ENCODE results near the gene TFIP11.

TFIP11 gene

DNA sequence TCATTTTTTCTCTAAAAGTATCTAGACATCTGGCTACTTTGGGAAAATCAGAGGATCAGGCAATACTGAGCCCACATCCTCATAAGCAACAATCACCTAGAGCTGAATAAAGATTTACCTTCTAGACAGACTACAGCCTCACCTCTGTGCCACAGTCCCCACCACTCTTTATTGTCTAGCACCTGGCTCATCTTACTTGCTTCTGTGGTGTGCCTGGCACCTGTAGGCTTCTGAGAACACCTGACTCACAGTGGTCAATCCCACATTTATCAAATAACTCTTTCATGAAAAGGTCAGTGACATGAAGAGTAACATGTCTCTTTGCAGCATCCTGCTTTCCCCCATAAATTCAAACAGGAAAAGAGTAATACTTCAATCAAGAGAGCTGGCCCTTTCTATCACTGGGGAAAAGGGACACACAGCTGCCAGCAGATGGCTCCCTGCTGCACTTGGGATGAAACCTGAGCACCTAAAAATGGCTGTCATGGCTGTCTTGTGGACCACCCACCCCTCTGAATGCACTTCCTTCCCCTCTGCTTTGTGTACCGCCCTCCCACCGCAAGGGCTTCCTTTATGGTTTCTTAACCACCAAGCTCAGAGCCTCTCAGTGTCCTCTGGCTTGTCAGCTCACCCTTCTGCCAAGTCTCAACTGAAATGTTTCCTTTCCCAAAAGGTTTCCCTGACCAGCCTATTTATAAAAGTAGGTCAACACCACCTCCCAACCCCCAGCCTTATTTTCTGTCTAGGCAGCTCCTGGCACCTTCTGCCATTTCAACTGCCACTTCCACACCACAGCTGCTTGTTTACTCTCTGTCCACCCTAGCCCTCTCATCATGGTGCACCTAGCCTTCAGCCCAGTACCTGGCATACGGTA lies 9.3 kb downstream of the TFIP11 start:
- DNase-seq = peak; percentile 30 to 34

DNA sequence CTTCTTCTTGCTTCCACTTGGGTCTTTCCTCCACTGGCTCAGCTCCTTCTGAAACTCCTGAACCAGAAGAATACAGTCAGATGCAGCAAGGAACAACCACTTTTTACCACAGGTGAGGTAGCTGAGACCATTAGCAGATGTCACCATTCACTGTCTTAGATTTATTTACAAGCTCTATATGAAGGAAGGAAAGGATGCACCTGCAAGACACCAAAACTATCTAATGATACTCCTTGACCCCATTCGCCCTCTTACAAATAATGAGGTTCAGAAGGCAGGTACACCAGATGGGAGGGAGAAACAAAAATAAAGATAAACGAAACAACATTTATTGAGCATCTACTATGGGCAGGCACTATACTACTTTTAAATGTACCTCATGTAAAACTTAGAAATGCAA lies 10.3 kb downstream of the TFIP11 start:
- DNase-seq = no peak

DNA sequence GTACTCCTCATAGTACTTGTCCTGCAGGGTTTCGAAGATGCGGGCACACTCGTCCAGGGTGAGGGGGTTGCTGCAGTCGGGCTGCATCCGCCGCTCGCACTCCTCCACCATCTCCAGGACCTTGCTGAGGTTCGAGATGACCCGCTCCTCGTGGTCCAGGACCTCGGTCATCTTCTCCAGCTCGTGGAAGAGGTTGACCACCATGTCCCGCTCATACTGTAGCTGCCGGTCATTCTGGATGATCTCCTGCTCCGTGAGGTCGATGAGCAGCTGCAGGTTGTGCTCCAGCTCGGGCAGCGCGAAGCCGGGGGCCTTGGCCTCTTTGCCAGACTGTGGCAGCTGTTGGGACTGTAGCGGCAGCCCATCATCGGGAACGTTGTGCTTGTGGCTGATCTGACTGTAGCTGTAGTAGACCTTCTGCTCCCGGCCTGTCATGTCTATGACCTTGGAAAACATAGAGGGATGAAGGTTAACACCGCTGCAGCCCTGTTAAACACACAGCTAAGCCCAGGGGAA lies 13.0 kb downstream of the TFIP11 start:
- DNase-seq = no peak

DNA sequence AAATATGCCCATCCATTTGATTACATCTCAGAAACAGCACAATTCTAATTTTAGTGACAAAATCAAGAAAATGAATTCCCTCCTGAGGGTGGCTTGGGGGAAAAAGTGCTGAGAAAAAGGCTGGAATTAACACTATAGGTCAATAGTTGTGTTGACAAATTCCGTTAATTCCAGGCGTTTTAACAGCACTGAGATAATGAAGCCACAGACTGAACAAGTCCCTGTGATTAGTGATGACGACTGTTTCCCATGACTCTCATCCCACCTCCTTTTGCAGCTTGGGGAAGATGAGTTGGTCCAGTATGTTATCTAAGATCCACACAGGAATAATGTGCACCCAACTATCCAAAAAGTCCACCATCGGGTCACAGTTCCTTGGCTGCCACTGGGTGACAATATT lies 15.8 kb downstream of the TFIP11 start:
- no peak for DNase-seq

DNA sequence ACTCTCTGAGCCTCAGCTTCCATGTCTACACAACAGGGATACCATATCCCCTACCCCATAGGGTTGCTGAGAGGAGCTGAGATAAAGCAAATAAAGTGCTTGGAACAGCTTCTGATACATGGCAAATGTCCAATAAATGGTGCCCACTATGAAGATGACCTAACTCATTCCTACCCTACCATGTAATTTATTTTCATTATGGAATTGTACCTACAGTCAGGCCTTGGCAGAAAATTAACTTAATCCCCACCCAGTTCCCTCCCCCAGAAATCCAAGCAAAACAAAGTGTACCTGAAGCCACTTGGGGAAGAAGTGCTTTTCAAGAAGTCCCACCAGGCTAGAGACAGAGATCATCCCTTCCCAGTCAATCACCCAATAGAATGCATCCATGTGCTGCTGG lies 17.8 kb downstream of the TFIP11 start:
- no peak for DNase-seq

DNA sequence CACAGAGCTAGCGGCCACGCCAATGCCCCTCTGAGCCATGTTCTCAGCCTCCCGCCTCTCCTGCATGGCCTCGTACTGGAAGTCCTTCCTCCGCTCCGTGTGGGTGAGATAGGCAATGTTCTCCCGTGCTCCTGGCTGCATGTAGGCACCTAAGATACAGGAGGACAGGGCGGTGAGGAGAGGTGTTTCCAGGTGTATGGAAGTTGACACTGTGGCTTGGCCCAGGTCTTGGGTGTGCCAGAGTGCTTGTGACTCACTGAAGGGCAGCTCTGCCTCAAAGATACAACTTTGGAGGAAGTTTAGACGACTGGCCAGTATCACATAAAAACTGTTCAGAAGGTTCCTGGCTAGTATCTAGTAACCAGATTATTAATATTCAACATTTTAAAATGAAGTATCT lies 20.1 kb downstream of the TFIP11 start:
- DNase-seq = no peak

DNA sequence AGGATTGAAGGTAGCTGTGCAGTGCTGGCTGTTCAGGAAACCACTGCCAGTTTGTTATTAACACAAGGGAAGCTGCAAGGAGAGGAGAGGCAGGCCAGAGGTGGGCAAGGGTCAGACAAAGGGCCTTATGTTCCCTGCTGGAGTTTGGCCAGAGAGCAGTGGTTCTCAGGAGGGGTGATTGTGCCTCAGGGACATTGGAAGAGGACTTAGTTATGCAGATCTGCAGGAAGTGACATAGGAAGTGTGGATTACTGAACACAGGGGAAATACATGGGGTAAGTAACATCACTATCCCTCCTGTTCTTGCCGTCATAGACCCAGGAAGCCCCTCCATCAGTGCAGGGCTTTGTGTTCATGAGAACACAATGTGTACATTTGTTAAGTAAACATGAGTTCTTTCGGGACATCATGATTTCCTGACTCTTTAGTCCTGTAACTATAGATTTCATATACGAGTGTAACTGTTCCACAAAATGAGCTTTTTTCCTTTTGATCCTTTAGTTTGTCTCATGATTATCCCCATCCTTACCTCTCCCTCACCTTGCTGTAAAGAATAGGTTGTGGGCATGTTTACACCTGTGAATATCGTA lies 22.7 kb downstream of the TFIP11 start:
- DNase-seq = no peak

DNA sequence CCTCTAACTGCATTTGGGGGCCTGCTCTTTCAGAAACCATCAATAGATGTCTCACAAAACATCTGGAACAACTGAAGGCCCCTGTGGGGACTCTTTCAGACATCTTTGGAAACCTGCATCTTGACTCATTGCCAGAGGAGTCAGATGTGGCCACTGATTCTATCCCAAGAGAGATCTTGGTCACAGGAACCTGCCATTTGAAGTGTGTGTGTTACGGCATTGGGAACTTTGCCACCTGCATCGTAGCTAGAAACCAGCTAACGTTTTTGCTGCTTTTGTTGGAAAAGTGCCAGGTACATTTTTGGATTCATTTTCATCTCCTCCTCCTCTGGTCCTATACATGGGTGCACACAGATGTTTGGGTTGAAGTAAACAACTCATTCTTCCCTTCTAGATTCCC lies 24.3 kb downstream of the TFIP11 start:
- no peak for DNase-seq

DNA sequence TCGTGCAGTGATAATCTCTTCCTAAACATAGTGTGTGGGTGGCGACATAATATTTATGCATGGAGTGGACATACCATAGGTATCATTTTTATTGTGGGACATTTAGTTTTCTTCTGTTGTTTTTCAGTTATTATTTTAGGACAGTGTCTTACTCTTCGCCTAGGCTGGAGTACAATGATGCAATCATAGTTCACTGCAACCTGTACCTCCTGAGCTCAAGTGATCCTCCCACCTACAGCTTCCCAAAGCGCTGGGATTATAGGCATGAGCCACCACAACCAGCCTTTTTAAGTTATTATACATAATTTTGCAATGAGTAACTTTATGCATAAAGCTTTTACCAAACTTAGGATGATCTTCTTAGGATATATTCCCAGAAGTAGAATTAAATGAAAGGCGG lies 25.9 kb downstream of the TFIP11 start:
- no peak for DNase-seq

DNA sequence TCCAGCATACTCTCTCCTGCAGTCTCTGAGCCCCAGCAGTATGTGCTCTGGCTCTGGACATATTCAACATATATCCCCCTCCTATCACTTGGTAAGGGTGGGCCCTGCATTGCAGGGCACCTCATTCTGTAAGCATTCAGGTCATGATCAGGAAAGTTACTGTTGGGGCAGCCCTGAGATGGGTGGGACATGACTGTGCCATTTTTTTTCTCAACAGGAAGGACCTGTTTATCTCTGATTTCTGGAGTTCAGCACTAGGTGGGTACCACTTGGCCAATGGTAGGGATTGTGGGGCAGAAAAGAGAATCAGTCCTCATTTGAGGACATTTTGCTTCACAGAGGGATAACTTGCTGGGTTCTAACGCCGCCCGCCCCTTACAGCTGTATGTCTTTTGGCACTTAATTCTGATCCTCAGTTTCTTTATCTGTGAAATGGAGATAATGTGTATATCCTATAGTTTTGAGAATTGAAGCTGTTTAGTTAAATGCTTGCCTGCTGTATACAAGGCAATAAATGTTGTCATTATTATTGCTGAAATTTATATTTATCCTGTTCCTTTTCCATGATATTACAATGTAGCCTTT lies 26.4 kb downstream of the TFIP11 start:
- DNase-seq = no peak

DNA sequence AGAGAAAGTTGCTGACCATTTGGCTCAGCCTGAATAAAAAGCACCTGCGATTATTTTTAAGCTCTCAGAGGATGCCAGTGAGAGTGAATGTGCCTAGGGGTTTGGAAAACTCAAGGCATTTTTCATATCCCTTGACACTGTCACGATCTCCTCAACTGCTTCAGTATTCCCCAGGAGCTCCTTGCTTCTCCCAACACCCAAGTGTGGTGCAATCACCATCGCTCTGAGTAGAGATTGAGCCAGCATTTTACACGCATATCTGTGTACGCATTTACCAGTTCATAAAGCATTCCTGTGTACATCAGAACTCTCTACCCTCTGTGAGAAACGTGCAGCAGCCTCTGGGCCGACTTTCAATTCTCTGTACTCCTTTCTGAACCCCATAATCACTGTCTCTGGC lies 27.3 kb downstream of the TFIP11 start:
- no peak for DNase-seq

DNA sequence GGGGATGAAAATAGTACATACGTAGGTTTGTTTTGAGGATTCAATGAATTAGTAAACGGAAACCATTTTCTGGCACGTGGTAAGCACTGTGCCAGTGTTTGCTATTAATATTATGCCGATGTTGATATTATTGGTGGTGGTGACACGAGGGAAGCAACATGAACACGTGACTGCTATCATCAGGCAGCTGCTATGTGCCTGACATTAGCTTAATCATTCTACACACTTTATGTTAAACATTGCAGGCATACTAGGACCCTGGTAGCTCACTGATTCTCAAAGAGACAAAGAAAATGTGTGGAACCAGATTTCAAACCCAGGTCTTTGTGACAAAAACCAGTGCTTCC lies 27.9 kb downstream of the TFIP11 start:
- no peak for DNase-seq

DNA sequence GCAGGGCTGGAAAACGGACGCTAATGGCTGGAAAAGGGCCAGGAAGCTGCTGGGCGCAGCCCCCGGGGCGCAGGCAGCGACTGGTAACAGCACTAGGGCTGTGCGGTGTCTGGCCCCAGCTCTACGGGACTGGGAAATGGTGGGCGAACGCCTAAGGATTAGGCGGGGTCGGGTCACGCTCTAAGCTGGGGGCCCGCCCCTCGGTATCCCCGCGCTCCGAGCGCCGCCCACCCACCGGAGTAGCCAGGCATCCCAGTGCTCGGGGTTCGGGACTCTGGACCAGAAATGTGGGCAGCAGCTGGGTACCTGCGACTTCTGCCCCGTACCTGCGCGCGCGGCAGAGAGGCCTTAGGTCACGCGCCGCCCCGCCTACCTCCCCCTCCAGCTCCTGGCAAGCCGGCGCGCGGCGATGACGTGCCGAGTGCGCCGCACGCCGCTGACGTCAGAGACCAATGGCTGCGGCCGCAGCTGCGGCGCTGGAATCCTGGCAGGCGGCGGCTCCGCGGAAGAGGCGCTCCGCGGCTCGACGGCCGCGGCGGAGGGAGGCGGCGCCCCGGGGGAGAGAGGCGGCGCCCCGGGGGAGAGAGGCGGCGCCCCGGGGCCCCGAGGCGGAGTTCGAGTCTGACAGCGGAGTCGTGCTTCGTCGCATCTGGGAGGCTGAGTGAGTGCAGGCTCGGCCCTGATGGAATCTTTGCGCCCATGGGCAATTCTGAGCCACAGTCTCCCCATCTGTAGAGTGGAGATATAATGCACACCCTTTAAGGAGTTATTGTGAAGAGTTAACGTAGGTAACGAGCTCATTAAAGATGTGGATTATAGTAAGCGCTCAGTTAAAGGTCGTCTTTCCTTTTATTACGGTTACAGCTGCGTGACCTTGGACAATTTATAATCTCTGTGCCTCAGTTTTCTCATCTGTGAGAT lies 28.6 kb downstream of the TFIP11 start, which contains the start of the genes HPS4 and SRRD:
Gene HPS4 (minus strand): TSS at position 345 of the 921 bp plus-strand sequence. CDS start 2,021 bp downstream, outside the sequence.
Gene SRRD (plus strand): TSS at position 439 of the 921 bp plus-strand sequence. CDS start 14 bp downstream, at position 453.
- peak; percentile 91 to 92 for DNase-seq

DNA sequence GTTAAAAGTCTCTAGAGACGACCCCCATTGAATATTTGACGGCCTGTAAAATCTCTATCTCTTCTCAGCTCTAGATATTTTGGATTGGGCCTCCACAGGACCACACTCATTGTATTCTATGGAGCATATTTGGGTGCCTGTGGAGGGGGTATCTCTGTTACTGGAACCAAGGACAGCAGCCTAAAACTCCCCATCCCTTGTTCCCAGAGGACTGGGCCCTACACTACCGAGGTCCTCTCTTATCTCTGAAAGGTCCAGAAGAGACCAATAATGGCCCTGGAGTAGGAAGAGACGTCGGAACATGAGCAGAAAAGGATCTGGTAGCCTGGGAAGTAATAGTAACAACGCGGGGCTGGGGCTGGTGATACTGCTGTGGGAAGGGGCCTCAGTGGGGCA lies 29.2 kb downstream of the TFIP11 start:
- DNase-seq = no peak

DNA sequence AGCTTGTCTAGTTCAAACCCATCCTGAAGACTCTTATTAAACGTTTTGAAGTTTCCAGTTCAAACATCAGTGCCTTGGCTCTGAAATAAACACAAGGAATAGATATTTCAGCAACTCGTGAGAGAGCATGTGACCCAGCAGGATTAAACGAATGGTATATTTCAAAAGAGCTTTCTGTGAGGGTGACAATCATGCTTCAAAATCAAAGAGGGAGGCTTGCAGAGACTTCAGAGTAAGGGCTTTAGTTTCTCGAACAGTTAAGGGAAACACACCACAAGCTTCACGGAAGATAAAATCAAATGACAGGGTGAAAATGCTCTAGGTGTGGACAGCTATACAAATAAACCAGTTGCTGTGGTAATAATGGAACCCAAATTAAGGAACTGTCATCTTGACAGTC lies 30.1 kb downstream of the TFIP11 start:
- no peak for DNase-seq

DNA sequence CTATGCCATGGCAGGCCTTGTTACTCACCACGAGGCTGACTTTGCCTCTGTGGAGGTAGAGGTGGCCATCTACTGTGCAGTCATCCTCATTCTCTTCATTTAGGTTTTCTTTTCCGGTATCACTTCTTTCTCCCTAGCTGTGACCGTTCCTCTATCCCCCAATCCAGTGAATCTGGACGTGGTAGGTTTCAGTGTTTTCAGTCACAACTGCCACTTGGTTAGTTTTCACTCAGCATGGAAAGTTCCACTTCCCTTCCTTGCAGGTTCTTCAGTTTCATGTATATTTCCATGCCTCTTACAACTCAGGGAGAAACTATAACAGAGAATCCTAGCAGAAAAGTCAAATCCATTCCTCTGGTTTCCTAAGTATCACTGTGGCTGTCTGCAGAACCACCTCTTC lies 30.6 kb downstream of the TFIP11 start:
- DNase-seq = no peak

DNA sequence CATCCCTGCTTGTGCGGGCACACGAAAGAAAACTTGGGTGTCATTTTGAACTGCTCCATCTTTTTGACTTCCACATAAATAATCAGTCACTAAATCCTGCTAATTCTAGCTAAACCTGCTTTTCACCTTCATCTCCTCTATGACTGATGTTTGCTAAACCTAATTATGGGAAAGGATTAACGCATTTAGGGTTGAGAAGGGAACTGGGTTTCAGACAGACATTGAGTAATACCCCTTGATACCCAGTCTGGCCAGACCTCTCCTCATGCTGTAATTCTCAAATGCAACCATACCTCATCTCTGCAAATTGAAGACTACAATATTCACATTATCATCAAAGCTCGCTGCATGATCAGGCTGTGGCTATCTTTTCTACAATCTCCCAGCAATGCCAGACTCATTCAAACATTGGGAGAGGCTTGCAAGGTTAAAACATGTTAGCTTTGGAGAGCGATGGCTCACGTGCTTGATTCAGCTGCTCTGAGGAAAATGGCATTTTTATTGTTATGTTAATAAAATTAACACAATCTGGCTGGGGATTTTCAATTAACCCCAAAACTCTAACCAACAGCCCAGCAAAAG lies 31.1 kb downstream of the TFIP11 start:
- DNase-seq = no peak

DNA sequence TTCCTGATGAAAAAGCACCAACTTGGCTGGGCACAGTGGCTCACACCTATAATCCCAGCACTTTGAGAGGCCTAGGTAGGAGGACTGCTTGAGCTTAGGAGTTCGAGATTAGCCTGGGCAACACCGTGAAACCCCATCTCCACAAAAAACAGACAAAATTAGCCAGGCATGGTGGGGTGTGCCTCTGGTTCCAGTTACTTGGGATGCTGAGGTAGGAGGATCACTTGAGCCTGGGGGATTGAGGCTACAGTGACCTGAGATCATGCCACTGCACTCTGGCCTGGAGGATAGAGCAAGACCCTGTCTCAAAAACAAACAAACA lies 31.7 kb downstream of the TFIP11 start:
- DNase-seq = no peak

DNA sequence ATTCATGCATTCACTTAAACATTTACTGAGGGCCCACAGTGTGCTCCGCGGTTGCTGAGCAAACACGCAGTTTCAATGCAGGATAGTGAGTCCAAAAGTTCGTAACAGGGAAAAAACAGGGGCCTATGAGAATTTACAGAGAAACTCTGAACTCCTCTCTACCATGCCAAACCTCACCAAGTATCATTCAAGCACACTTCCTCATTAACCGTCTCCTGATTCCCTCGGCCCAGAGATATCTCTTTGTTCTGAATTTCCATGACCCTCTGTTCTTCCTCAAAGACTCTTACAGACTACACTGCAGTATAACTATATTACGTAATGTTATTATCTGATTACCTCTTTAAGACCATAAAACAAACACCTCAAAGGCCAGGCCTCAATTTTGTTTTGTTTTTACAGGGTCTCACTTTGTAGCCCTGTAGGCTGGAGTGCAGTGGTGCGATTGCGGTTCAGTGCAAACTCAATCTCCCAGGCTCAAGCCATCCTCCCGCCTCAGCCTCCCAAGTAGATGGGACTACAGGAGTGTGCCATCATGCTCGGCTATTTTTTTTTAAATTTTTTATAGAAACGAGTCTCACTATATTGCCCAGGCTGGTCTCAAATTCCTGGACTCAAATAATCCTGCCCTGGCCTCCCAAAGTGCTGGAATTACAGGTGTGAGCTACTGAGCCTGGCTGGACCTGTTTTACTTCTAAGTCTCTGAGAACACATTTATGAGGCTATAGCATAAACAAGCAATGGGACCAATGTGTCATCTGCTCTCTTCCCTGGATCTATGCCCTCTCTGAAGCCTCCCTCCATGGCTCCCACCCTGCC lies 32.3 kb downstream of the TFIP11 start:
- no peak for DNase-seq

DNA sequence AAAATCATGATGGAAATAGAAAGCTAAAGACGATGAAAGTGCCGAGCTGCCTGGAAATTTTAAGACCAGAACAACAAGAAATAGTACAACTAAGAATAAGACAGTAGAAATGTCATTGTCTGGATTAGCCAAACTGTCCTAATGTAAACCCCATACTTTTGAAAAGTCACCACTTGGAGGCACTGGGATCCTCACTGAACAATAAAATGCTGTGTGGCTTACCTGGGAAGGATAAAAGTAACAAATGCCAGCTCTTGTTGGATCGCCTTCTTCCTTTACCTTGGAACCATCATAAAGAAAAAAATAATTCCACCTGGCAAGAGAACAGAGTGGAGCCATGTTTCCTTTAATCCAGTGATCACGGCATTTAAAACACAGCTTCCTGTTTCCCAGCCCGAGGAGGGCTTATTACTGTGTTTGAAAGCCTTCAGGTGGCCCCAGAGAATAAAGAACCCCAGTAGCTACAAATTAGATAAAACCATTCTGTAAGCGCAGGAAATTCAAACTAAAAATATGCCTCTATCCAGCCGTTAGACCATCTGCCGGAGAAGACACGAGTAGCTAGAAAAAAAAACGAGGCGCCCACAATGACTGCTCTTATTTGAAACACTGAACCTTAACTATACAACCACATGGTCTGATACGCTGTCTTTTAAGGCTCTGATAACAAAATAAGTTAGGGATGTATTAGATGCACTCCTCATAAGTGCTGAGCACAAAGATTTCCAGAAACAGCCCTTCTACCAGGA lies 33.1 kb downstream of the TFIP11 start:
- DNase-seq = no peak

DNA sequence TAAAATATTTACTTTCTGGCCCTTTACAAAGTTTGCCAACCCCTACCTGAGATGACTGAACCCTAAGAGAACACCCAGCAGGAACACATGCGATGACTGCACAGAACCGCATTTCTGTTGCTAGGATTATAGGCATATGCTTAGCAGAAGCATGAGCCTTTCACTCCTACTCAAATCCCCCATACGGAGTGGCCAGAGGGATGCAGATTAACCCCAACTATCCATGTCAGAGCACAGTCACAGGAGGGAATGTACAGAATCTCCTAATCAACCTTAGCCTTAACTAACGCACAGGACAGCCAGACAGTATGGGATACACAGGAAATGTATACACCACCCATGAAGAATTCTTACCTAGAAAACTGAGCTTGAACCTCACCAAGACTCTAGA lies 34.9 kb downstream of the TFIP11 start:
- no peak for DNase-seq

Data from activated CD4-positive, alpha-beta T cell treated with anti-CD3 and anti-CD28 coated beads for 4 hours (primary cell).